Measurements from ENCODE around the gene STUB1.

STUB1 gene

DNA sequence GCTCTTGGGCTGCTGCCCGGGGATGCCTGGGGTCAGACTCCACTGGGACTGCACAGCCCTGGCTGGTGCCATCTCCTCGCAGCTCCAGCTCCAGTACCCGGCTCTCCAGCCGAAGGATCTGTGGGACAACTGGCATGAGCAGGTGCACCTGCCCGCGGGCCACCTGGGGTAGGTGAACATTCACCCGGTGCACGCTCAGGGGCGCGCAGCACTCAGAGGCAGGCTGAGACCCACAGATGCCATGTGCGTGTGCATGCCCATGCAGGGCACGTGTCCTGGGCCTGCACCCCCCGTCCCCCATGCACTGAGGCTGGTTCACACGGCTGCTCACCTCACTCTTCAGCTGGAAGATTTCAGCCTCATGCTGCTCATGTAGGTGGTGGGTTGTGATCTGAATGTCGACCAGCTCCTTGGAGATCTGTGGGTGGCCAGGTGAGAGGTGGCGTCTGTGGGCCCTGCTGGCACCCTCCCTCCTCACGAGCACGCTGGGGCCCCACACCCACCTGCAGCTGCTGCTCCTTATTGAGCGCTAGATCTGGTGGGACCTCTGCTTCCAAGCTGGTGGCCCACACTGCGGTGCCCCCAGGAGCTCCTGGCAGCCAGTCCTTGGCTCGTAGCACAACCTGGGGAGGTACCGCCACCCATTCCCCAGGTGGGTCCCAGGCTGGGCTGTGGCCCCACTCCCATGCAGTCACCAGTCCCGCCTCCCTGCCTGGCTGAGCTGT lies 45.4 kb downstream of the STUB1 start:
- DNase-seq (ENCODE audit: low read depth), result no peak

DNA sequence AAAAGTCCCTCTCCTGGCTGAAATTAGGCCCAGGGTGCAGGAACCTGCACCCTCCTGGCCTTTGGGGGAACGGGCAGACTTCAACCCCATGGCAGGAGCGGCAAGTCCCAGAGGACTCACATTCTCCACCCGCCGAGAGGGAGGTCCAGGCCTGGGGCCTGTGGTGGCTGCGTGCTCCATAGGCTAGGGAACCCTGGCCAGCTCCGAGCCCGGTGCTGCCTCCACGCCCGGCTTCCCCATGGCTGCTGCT lies 45.9 kb downstream of the STUB1 start:
- DNase-seq (ENCODE audit: low read depth), result no peak

DNA sequence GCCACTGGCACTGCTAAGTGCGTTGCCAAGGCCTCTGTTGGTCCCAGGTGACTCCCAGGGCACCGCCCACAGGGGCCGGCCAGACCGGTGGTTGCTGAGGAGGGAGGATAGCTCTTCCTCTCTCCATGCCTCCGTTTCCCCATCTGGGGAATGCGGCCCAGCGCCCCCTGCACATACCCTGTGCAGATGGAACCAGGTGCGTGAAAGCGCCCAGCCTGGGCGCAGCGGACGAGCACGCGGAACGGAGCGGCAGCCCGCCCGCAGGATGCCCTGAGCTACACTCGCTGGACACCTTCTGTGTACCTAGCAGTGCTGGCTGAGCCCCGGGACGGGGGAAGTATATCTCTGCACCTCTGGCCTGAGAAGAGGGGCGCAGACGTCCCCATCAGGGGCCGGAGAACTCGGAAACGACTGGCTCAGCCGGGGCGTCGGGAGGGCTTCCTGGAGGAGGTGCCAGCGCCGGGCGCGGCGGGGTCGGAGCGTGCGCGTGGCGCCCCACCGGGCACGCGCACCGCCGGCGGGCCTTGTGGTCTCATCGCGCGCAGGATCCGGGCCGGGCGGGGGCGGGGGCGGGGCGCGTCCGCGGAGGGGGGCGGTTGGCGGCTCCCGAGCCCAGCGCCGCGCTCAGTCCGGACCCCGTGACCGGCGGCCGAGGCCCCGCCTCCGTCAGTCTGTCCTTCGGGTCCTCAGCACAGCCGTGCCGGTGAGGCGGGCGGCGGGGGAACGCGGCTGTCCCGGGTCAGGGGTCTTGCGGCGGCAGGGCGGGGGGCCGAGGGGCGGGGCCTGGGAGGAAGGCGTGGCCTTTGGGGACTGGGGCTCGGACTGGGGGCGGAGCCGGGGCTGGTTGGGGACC lies 46.5 kb downstream of the STUB1 start, which contains the start of the genes CCDC78 and HAGHL:
Gene CCDC78, minus strand, starts transcription at position 6 of the 853 bp plus-strand sequence. CDS start 76 bp downstream, outside the sequence.
Gene HAGHL, plus strand, starts transcription at position 669 of the 853 bp plus-strand sequence. CDS start 404 bp downstream, outside the sequence.
- peak; percentile 46 for DNase-seq (ENCODE audit: low read depth)

DNA sequence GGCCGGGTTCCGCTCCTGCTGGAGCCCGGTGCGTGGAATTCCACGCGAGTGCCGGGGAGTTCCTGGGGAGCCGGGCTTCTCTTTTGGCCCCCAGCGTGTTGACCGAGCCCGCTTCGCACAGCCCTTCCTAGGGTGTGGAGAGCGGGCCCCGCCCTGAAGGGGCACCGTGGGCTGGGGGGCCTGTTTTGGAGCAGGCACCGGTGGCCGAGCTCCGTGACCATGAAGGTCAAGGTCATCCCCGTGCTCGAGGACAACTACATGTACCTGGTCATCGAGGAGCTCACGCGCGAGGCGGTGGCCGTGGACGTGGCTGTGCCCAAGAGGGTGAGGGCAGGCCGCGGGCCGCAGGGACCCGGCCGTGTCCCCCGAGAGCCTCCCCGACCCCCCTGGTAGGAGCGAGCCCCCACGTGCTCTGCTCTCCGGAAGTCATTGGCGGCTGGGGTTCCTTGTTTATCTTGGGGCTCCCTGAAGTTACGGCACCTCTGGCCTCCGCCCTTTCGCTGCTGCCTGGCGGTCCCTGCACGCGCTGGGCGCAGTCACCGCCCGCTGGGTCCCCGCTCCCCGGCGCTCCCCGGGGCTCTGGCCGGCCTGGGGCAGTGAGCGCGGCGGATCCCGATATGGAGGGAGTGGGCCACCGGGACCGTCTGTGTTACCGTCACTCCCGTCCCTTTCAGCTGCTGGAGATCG lies 47.2 kb downstream of the STUB1 start:
- DNase-seq (ENCODE audit: low read depth), result no peak

DNA sequence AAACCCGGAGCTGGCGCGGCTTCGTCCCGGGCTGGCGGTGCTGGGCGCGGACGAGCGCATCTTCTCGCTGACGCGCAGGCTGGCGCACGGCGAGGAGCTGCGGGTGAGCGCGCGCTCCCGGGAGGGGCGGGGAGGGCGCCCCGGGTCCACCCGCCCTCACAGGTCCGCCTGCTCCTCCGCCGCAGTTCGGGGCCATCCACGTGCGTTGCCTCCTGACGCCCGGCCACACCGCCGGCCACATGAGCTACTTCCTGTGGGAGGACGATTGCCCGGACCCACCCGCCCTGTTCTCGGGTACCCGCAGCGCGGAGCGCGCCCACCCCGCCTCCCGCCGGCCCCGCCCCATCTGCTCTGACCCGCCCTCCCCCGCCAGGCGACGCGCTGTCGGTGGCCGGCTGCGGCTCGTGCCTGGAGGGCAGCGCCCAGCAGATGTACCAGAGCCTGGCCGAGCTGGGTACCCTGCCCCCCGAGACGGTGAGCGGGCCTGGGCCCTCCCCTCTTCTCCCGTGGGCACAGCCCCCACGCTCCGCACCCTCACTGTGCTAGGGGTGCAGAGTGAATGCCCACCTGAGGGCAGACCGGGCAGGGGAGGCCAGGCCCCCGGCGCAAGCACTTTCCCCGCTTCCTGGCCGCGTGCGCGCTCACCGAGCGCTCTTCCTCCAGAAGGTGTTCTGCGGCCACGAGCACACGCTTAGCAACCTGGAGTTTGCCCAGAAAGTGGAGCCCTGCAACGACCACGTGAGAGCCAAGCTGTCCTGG lies 48.1 kb downstream of the STUB1 start:
- peak; percentile 41 for DNase-seq (ENCODE audit: low read depth)

DNA sequence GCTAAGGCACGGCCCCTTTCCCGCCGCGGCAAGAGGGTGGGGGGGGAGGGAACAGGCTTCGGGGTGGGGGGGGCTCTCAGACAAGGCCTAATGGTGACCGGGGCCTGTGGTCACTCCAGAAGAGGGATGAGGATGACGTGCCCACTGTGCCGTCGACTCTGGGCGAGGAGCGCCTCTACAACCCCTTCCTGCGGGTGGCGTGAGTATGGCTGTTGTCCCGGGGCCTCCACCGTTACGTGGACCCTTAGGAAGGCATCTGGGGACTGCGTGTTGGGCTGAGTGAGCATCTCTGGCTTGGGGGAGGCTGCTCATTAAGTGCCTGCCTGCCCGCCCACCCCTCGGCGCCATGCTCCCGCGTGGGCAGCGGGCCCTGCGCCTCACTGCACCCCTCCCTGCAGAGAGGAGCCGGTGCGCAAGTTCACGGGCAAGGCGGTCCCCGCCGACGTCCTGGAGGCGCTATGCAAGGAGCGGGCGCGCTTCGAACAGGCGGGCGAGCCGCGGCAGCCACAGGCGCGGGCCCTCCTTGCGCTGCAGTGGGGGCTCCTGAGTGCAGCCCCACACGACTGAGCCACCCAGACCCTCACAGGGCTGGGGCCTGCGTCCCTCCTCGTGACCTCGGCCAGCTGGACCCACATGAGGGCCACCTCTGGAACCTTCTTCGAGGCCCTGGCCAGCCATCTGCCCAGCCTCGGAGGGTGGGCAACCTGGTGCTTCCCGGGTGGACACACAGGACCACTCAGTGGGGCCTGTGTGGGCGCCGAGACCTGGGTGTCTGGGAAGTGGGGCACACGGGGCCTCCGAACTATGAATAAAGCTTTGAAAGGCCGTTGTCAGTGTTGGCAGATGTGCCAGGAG lies 48.9 kb downstream of the STUB1 start:
- no peak for DNase-seq (ENCODE audit: low read depth)

DNA sequence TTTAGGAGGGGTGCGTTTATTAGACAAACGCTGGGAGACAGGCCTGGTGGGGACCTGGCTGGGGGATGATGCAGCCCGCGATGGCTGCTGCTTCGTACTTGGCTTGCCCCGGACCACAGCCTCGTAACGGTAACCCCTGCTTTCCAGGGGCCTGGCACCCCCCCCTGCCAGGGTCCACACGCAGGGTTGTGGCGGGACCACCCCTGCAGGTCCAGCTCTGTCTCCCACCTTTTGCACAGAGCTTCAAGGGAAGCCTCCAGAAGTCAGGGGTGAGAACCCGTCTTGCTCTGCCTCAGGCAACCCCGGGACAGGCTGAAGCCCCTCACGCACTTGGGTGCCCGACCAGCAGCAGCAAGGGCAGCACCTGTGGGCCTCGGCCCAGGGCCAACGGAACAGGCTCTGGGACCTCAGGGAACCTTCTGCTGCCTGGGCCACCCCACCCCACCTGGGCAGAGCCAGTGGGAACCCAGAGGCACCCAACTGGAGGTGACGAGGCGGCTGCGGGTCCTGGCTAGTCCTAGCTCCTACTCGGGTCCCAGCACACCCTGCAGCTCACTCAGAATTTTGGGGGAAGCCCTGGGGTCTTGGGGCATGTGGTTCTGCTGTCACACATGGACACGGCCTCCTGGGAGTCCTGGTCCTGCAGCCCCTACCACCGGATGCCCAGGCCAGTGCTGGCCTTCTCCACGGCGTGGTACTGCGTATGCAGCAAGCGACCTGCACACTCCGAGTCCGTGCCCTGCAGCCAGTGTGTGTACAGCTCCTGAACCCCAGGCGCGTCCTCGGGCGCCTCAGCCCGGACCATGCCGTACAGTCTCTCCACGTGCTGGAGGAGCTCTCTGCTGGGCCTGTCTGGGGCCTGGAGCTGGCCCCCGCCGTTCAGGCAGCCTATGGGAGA lies 49.8 kb downstream of the STUB1 start:
- DNase-seq (ENCODE audit: low read depth), result no peak

DNA sequence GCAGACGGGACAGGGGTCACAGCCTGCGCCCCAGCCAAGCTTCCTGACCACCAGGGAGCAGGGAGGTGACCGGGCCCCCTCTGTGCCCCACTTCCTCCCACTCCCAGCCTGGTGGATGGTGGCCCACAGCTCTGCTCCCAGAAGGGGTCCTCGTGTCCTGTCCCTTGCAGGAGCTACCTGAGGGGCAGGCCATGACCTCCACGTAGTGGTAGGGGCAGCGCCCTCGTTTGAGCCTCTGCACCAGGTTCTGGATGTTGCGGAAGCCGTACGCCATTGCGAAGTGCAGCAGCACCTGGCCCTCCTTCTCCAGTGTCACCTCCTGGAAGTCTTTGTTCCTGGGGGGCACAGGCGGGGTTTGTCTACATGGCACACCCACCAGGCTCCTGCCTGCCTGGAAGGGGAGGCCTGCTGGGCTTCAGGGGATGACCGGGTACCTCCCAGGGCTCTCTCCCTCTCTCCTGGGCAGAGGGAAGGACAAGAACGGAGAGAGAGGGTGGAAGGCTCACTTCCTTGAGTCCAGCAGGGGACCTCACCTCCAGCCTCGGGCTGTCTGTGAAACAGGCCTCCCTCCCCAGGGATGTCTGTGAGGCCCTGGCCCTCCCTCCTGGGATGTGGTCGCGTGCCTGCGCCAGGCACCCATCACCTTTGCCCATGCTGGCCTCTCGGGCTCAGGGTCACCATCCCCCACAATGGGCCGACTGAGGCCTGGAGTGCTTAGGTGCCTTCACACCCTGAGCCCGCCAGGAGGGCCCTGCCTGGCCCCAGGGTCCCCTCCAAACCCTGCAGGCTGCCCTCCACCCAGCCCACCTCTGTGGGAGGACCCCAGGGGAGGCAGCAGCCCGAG lies 50.7 kb downstream of the STUB1 start:
- DNase-seq (ENCODE audit: low read depth), result no peak

DNA sequence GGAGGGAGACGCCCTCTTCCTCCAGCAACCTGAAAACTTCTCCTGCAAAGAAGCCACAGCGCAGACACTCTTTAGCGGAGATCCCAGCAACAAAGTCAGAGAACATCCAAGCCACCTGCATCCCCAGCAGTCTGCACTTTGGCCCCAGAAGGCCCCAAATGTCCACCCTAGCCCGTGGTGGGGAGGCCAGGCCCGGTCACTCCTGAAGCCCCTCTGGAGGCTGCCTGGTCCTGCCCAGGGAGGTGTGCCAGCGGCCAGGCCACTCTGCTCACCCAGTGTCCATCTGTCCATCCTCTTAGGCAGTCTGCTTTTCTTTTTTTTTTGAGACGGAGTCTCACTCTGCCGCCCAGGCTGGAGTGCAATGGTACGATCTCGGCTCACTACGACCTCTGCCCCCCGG lies 52.1 kb downstream of the STUB1 start:
- DNase-seq (ENCODE audit: low read depth), result no peak
